H1 (cell line): ENCODE results near the gene C1orf21.

ENCODE experiments used
- GABPA ChIP-seq: IDR thresholded peaks from 2 replicates; pipeline ENCODE4 v1.6.1; 2011; ENCODE audit warnings: mild to moderate bottlenecking, low read length, moderate library complexity, borderline replicate concordance; ENCODE audit not compliant: insufficient read depth
- POLR2A ChIP-seq, 2 experiments: IDR thresholded peaks; 1 replicate in 1 of 2; 2 replicates in 1 of 2; pipeline ENCODE4 v1.6.1; 2011; ENCODE audit warnings: low read depth in 2 of 2, low read length in 2 of 2, mild to moderate bottlenecking in 2 of 2; ENCODE audit errors: control extremely low read depth in 1 of 2

DNA sequence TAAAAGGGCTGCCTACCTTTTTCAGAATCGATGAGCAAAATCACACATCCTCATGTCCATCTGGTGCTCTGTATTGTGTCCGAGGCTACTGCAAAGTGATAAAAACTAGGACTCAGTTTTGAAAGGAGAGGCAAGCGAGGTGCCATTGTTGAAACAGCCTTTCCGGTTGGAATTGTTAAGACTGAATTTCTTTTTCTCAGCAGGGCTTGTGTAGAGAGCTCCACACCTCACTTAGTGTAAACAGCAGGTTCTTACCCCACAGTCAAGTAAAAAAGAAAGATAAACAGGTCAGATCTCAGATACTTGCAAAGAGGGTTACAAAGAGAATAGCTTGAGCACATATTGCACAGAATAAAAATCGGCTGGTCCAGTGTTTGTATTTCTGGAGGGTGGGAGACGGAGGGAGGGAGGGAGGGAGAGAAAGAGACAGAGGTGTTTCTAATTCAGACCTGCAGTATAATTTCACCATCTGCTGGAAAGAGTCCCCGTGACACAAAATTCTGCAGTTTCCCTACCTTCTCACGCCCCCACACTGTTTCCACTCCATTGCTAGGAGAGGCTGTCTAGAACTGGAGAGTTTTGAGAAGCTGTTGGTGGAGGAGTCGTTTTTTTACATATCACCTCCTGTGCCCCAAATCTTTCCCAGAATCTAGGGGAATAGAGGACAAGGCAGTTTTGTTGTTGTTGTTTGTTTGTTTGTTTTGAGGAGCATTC is 285.3 kb downstream of the C1orf21 start:
- TF ChIP-seq GABPA (no peak), POLR2A (IDR thresholded peaks at IDR 0.05; ENCODE audit: control extremely low read depth in 1 of 2, low read depth in 2 of 2, low read length in 2 of 2) (no peak)
